ENCODE data around the gene KLHL22. TPM values are rescaled to one million over a fixed set of nuclear protein-coding genes. Genes with fewer than 3 reads are reported as not detected.

Gene KLHL22
- total RNA-seq, 4 donors from 2014 or later = 14.1 to 73.8 (median 42.7) TPM

DNA sequence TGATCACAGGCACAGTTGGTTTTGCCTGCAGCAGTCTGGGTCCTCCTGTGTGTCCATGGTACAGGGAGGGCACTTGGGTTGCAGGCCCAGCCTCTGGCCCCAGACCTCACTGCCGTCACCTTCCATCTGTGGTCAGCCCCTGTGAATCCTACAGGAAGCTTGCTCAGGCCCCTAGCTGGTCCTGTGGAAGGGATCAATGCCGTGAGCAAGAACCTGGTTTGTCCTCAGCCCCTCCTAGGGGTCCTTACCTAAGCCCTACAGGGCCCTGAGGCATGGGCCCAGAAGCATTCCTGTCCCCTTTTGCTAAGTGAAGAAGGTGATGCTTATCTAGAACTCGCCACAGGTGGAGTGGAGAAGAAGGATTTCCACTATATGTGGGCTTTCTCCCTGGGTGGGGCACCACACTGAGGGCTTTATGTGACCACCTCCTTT, 41.7 kb upstream of the KLHL22 start:
- no peak for TF ChIP-seq POLR2A (IDR thresholded peaks at IDR 0.05)
- TF ChIP-seq, protein P1, sequence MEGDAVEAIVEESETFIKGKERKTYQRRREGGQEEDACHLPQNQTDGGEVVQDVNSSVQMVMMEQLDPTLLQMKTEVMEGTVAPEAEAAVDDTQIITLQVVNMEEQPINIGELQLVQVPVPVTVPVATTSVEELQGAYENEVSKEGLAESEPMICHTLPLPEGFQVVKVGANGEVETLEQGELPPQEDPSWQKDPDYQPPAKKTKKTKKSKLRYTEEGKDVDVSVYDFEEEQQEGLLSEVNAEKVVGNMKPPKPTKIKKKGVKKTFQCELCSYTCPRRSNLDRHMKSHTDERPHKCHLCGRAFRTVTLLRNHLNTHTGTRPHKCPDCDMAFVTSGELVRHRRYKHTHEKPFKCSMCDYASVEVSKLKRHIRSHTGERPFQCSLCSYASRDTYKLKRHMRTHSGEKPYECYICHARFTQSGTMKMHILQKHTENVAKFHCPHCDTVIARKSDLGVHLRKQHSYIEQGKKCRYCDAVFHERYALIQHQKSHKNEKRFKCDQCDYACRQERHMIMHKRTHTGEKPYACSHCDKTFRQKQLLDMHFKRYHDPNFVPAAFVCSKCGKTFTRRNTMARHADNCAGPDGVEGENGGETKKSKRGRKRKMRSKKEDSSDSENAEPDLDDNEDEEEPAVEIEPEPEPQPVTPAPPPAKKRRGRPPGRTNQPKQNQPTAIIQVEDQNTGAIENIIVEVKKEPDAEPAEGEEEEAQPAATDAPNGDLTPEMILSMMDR (IDR thresholded peaks at IDR 0.05) = no peak
- H3K36me3 ChIP-seq = no peaks in the 10 kb centered on the region
- no peak overlapping the region for H3K27ac ChIP-seq
- intact Hi-C loops (cut with DNase I; ENCODE audit: low total_unique reads) = no loop called here
- no peaks in the 10 kb centered on the region for H3K27me3 ChIP-seq
- DNase-seq = no peak
- no peak overlapping the region for H3K4me3 ChIP-seq
- H3K4me1 ChIP-seq = peaks cover 0 to 8% of the 10 kb centered on the region in 2 donors
- no peaks in the 10 kb centered on the region for H3K9me3 ChIP-seq

DNA sequence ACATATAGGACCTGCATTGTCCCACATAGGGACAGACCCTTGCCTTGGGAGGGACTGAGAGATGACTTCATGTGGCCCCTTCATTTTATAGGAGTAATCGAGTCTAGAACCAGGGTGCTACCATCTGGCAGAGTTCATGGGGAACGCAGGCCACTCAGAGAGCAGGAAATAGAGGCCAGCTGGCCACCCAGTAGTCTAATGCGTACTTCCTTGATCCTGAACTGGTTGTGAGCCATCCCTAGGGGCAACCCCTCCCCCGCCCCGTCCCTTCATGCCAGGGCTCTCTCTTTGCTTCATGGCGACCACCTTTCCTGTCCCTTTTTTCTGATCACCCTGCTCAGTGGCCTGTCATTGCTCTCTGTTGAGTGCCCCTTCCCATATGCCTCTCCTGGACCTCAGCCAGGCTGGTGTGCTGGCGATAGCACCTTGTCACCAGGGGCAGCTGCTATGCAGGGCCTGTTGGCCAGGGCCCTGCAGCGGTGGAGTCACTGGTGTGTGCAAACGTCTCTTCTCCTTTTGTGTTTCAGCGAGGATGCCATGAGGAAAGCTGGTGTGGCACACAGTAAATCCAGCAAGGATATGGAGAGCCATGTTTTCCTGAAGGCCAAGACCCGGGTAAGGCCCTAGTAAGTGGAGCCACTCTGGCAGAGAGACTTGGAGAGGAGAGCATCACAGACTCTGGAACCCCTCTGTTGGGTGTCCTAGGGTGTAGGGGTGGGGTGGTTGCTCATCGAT, 41.2 kb upstream of the KLHL22 start:
- H3K4me1 ChIP-seq = peaks cover 0 to 11% of the 10 kb centered on the region in 2 donors
- no peak for DNase-seq
- H3K9me3 ChIP-seq = no peaks in the 10 kb centered on the region
- intact Hi-C loops (cut with DNase I; ENCODE audit: low total_unique reads) = no loop called here
- no peak overlapping the region for H3K4me3 ChIP-seq
- TF ChIP-seq, protein P1 (IDR thresholded peaks at IDR 0.05) = no peak
- TF ChIP-seq POLR2A (IDR thresholded peaks at IDR 0.05) = no peak
- no peaks in the 10 kb centered on the region for H3K27me3 ChIP-seq
- no peak overlapping the region for H3K27ac ChIP-seq
- H3K36me3 ChIP-seq = no peaks in the 10 kb centered on the region

- Histone ChIP-seq H3K4me1 (peaks cover 5 to 25% of the 10 kb centered on the region in 2 donors), H3K27ac (peak overlapping the region in 1 of 2 donors; percentile 84), H3K36me3 (no peaks in the 10 kb centered on the region), H3K9me3 (no peaks in the 10 kb centered on the region), H3K27me3 (no peaks in the 10 kb centered on the region), H3K4me3 (no peak overlapping the region)
- intact Hi-C loops (cut with DNase I; ENCODE audit: low total_unique reads) = no loop called here
- no peak for TF ChIP-seq POLR2A (IDR thresholded peaks at IDR 0.05)
- TF ChIP-seq, protein P1 (IDR thresholded peaks at IDR 0.05) = no peak
- DNase-seq = no peak
Measured at GRCh38 chr22:20533879-20534265, 38.3 kb upstream of the KLHL22 start.

DNA sequence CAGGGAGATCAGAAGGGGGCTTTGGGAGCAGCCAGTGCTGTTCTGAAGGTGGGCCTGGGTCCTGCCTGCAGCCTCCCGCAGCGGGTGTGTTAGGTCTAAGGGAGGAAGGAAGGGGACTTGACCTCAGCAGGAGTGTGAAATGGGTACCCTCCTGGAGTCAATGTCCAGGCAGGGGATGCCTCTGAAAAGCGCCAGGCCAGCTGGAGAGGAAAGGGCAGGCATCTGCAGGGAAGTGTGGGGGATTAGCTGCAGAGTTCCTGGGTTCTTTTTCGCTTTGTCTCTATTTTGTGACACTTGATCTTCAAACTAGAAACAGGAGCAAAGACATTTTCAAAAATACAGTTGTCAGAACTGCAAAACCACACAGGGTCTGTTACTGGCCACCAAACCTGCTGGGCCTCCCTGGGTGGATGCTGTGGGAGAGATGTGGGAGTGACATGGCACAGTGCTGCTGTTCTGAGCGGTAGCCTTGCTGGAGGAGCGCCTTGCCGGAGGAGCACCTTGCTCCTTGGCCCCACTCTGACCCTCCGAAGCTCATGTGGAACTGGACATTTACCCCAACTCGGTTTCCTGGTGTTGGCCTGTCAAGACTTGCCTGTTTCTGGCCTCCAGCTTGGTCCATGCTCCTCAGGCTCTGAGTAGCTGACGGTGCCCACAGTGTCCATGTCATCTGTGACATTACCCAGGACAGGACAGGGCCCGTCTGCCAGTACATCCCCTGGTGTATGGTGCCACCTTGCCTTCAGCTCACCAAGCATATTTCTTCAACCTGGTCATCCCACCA, 37.7 kb upstream of the KLHL22 start:
- Histone ChIP-seq H3K4me1 (peaks cover 5 to 25% of the 10 kb centered on the region in 2 donors), H3K27me3 (no peaks in the 10 kb centered on the region), H3K9me3 (no peaks in the 10 kb centered on the region), H3K4me3 (no peak overlapping the region), H3K27ac (peak overlapping the region; percentile 69 to 84), H3K36me3 (no peaks in the 10 kb centered on the region)
- intact Hi-C loops (cut with DNase I; ENCODE audit: low total_unique reads) = no loop called here
- TF ChIP-seq, protein P1 (IDR thresholded peaks at IDR 0.05) = no peak
- no peak for TF ChIP-seq POLR2A (IDR thresholded peaks at IDR 0.05)
- DNase-seq = no peak

Data from uterus (tissue), 4 donors.